ENCODE results near the gene EEF2K.
"Not testable (repeated sequence)": the region's sequence is repeated elsewhere in the genome, so short reads cannot be mapped to it uniquely, and the experiment has no call there.

EEF2K gene
- total RNA-seq: 34.5 to 48.9 reads per million in 2 donors

GRCh38 chr16:22206013-22206841, at the start of gene EEF2K:
Gene EEF2K, plus strand, starts transcription at chr16:22206278. Its CDS starts 19,452 bp downstream, at chr16:22225730.
- DNase-seq: peak; percentile 67

GRCh38 chr16:22161401-22161800, 44.7 kb upstream of the EEF2K start:
- DNase-seq: no peak

DNA sequence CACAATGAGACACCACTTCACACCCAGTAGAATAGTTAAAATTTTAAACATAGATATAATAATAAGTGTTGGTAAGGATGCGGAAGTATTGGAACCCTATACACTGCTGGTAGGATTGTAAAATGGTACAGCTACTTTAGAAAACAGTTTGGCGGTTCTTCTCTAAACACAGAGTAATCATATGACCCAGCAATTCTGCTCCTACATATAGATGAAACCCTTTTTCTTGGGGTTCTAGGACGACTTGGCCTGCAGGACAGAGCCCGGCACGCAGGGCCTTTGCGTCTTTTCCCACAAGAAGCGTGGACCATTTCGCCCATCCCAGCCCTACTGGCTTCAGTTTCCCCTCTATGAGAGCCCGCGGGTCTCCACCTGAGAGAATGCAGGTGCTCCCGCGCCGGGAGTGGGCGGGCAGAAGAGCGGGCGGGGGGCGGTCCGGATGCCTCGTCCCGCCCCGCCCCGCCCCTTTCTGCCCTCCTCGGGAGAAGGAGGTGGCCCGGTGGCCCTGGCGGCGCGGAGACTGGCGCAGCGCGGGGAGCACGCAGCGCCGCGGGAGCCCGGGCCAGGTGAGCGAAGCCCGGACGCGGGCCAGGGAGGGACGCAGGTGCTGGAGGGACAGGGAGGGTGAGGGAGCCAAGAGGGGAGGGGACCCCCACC, 44.0 kb upstream of the EEF2K start, which contains the start of gene SDR42E2:
Gene SDR42E2, plus strand, starts transcription at position 508 of the 657 bp plus-strand sequence. CDS start 3,077 bp downstream, outside the sequence.
- DNase-seq: peak; percentile 16

DNA sequence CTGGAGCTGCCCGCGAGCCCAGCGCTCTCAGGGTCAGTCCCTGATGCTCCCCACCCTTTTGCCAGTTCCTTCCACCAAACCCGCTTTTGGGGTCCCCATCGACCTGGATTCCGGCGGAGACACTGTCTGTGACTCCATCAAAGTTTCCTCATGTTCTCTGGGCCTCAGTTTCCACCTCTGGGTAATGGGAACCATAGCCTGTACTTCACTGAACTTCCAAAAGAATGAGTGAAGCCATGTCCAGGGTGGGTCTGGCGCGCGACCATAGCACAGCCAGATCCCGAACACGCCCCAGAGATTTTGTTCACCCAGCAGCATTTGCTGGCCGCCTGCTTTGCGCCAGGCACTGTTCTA, 43.4 kb upstream of the EEF2K start:
- DNase-seq: no peak

GRCh38 chr16:22163806-22164205, 42.3 kb upstream of the EEF2K start:
- no peak for DNase-seq

- DNase-seq: no peak
These were observed 41.6 kb upstream of the EEF2K start for GRCh38 chr16:22164482-22164881.

DNA sequence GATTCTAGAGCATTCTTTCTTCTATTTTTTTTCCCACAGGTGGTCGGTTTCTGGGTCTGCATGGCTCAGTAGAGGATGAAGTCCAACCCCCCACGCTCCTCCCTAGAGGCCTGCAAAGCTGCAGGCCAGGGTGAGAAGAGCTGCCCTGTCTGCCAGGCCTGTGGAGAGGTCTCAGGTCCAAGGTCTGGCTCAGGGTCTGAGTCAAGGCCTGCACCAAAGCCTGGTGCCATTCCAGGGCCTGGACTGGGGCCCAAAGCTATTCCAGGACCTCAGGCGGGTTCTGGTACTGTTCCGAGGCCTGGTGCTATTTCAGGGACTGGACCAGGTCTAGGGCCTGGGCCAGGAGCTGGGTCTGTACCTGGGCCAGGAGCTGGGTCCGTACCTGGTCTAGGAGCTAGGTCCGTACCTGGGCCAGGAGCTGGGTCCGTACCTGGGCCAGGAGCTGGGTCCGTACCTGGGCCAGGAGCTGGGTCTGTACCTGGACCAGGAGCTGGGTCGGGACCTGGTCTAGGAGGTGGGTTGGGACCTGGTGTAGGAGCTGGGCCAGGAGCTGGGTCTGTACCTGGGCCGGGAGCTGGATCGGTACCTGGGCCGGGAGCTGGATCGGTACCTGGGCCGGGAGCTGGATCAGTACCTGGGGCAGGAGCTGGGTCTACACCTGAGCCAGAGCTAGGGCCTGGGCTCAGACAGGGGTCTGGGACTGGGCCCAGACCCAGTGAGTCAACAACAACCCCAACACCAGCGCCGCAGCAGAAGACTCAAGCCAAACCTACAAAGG, 40.4 kb upstream of the EEF2K start:
- no peak for DNase-seq

DNA sequence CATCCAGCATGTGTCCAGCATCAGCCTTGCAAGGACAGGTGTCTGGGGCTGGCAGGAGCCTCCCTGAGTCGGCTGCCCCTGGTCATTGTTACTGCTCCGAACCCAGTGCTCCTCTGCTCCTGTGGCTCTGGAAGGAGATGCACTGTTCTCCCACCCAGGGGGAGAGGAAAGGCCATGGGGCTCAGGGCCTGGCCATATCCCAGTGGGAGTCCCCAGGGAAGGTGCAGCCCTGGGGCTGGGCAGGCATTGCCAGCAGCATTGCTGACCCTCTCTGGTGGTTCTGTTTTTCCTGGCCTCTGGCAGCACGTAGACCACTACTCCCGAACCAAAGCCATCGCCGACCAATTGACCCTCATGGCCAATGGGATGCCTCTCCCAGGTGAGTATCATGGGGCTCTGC, 34.1 kb upstream of the EEF2K start:
- no peak for DNase-seq

DNA sequence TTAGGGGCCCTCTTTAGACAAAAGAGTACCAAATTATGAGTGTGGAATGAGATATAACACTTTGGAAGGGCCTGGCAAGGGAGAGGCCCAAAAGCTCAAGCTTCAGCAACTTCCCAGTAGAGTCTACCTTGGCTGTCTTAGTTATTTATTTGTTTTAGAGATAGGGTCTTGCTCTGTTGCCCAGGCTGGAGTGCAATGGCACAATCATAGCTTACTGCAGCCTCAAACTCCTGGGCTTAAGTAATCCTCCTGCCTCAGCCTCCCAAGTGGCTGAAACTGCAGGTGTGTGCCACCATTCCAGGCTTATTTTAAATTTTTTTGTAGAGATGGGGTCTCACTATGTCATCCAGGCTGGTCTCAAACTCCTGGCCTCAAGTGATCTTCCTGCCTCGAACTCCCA, 33.4 kb upstream of the EEF2K start:
- not testable (repeated sequence) for DNase-seq

- DNase-seq: no peak
These were observed 31.4 kb upstream of the EEF2K start for GRCh38 chr16:22174642-22175041.

DNA sequence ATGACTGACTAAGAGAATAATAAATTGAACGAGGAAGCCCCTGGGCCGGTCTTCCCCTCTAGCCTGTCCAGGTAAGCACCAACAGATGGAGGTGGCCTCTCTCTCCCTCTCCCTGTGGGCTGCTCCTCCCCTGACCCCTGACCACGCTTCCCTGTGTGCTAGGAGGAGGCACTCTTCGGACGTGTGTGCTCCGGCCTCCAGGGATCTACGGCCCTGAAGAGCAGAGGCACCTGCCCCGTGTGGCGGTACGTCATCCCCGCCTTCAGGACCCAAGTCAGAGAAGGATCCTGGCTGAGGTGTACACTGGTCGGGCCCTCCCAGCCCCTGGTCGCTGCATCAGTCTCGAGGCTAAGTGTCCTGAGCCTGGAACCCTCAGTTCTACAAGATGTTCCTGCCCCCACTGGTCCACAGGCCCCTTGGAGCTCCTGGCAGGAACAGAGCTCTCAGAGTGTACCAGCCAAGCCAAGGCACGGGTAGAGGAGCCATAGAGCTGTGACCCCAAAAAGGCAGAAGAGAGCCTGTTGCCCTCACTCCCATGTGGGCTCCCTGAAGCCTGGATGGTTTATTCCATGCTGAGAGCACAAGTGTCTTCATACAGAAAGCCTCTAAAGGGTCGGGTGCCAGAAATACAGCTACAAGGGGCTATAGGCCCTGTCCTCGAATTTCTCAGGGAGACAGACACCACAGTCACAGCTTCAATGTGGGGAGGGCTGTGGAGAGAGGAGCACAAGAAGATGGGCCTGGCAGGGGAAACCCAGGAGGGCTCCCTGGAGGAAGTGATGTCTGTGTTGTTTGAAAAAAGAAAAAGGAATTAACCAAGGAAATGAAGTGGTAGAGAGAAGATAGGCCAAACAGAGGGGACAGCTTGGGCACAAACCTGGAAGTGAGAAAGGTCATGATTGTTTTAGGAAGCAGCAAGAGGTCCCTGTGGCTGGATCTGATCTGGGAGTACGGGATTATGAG, 27.8 kb upstream of the EEF2K start:
- no peak for DNase-seq

DNA sequence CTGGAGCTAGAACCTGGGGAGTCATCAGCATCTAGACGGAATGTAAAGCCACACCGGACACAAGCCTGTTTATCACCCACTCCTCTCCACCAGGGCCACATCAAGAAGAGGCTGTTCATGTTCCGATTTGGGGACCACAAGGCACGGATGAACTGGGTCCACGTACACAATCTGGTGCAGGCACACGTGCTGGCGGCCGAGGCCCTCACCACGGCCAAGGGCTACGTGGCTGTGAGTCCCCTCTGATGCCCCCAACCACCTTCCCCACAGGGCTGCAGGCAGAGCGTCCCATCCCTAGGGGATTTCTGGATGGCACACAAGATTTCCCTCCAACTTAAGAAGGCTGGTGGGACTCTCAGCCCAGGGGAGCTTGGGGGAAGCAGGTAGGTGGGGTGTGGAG, 24.7 kb upstream of the EEF2K start:
- no peak for DNase-seq

DNA sequence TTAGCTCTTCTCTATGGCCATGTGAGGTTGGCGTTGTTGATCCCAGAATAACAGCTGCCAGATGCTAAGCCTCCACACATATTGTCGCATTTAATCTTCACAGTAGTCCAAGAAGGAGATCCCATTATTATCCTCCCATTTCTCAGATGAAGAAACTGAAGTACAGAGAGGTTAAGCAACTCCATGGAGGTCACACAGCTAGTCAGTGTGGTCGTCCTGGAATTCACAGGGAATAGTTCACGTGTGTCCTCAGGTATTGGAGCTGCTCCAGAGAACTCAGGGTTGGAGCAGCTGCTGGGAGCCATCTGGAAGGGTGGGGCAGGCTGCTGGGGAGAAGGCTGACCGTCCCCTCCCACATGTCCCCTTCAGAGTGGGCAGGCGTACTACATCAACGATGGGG, 24.2 kb upstream of the EEF2K start:
- no peak for DNase-seq

DNA sequence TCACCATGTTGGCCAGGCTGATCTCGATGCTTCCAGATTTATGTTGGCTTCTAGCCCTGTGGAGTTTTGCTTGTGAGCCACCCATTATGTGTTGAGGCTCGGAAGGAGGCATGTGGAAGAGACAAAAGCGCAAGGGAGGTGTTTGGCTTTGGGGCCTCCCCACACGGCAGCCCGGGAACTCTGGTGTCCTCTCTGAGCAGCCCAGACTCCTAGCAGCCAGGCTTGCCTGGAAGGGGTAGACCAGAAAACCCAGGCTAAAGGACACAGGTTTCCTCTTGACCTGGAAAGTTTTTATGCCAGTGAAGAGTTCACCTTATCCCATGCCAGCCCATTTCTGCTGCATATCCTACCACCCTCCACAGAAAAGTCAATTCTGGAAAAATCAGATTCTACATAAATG, 22.7 kb upstream of the EEF2K start:
- DNase-seq: no peak

GRCh38 chr16:22183901-22184614, 22.0 kb upstream of the EEF2K start:
- no peak for DNase-seq

- no peak for DNase-seq
These were observed 21.5 kb upstream of the EEF2K start for GRCh38 chr16:22184615-22184968.

DNA sequence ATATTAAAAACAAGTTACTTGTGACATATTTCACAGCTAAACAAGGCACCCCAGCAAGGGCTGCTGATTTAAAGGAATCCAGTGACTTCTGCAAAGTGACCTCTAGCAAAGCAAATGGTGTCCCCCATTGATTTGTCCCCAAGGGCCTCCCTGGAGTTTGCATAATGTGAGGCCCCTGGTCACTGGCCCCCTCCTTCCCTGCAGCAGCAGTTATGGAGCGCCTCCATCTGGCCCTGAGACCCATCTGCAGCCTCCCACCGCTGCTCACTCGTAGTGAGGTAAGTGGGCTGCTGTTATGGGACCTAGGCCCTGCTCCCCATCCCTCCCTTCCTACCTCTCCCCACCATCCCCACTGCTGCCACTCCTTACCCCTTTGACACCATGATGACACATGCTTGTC, 19.6 kb upstream of the EEF2K start:
- no peak for DNase-seq

DNA sequence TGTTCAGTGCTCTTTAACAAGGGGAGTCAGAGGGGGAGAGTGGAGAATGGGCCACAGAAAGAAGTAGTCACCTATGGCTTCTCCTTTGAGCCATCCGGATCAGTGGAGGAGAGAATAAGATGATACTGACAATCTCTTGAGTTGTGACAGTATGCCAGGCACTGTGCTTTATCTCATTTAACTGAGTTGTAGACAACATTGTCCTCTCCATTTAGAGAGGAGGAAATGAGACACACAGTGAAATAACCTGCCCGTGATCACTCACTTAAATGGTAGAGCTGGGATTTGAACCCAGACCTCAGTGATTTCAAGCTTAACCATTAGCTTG, 17.8 kb upstream of the EEF2K start:
- DNase-seq: no peak

- no peak for DNase-seq
These were observed 17.3 kb upstream of the EEF2K start for GRCh38 chr16:22188595-22189442.

- no peak for DNase-seq
These were observed 16.5 kb upstream of the EEF2K start for GRCh38 chr16:22189473-22190080.
